ENCODE measurements around the gene CHCHD6. TPM values are rescaled to one million over a fixed set of nuclear protein-coding genes. Genes with fewer than 3 reads are reported as not detected.
A peak's percentile ranks its signal among the peaks of the same experiment; 100 is the strongest.

Gene CHCHD6
- total RNA-seq, 1 experiment from 2014 or later, result 32.3 TPM

GRCh38 chr3:126959136-126959920 lies 255.3 kb downstream of the CHCHD6 start:
- in situ Hi-C loops (cut with HindIII; ENCODE audit: low sequenced_read_pairs), result no loop called here

GRCh38 chr3:126959921-126960603 lies 256.0 kb downstream of the CHCHD6 start:
- in situ Hi-C loops (cut with HindIII; ENCODE audit: low sequenced_read_pairs), result no loop called here
- DNase-seq (ENCODE audit: low spot score), result no peak

More at GRCh38 chr3:126959136-126959920, 255.3 kb downstream of the CHCHD6 start:
- no peak for DNase-seq (ENCODE audit: low spot score)

GRCh38 chr3:126960604-126960995 lies 256.6 kb downstream of the CHCHD6 start:
- DNase-seq (ENCODE audit: low spot score), result peak; percentile 50
- in situ Hi-C loops (cut with HindIII; ENCODE audit: low sequenced_read_pairs), result no loop called here

GRCh38 chr3:126961191-126961790 lies 257.3 kb downstream of the CHCHD6 start:
- in situ Hi-C loops (cut with HindIII; ENCODE audit: low sequenced_read_pairs), result no loop called here
- peak; percentile 25 for DNase-seq (ENCODE audit: low spot score)

DNA sequence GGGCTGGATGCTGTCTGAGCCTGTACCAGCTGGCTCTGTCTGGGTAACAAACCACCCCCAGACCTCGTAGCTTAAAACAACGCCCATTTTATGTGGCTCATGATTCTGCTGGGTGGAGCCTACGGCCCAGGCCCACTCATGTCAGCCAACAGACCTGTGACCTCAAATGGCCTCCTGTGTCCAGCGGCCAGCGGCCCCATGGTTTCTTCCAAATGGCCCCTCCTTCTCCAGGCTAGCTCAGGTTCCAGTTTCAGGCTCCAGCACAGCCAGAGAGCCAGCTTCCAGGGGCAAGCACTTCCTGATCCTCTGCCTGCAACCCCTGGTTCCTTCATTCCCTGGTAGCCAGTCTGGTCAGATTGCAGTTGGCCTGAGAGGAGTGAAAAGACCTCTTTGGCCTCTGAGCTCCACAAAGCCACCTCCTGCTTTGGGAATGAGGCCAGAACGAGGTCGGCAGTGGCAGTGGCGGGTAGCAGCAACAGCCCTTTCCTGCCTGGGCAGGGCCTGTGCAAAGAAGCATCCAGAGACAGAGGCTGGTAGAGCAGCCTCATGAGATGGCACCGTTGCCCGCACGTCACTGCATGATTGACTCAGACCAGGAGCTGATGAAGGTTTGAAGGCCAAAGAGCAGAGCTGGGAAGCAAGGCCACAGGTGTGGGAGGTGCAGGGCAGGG lies 257.9 kb downstream of the CHCHD6 start:
- in situ Hi-C loops (cut with HindIII; ENCODE audit: low sequenced_read_pairs), result no loop called here

GRCh38 chr3:126962756-126963155 lies 258.7 kb downstream of the CHCHD6 start:
- no peak for DNase-seq (ENCODE audit: low spot score)
- in situ Hi-C loops (cut with HindIII; ENCODE audit: low sequenced_read_pairs), result no loop called here

More for the DNA sequence above, 257.9 kb downstream of the CHCHD6 start:
- DNase-seq (ENCODE audit: low spot score), result no peak

- in situ Hi-C loops (cut with HindIII; ENCODE audit: low sequenced_read_pairs), result no loop called here
- no peak for DNase-seq (ENCODE audit: low spot score)
Observed at GRCh38 chr3:126963261-126964190, 259.5 kb downstream of the CHCHD6 start.

DNA sequence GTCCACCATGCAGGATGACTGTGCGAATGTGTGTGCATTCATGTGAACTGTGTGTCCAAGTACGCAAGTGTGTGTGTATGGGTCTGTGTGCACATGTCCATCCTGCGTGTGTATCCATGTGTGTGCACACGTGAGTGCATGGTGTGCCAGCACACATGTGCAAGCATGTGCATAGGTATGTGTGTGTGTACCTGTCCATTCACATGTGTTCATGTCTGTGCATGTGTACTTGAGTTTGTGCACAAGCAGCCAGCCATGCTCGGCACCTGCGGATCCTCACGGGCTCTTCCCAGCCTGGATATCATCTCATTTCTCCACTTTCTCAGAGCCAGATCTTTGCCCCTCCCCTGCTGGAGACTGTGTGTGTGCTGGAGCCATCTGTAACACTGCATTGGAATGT lies 260.2 kb downstream of the CHCHD6 start:
- in situ Hi-C loops (cut with HindIII; ENCODE audit: low sequenced_read_pairs), result no loop called here

GRCh38 chr3:126964950-126965349 lies 260.9 kb downstream of the CHCHD6 start:
- in situ Hi-C loops (cut with HindIII; ENCODE audit: low sequenced_read_pairs), result no loop called here

More for the DNA sequence above, 260.2 kb downstream of the CHCHD6 start:
- no peak for DNase-seq (ENCODE audit: low spot score)

GRCh38 chr3:126965526-126966080 lies 261.6 kb downstream of the CHCHD6 start:
- DNase-seq (ENCODE audit: low spot score), result no peak
- in situ Hi-C loops (cut with HindIII; ENCODE audit: low sequenced_read_pairs), result no loop called here

More at GRCh38 chr3:126964950-126965349, 260.9 kb downstream of the CHCHD6 start:
- DNase-seq (ENCODE audit: low spot score), result no peak

GRCh38 chr3:126967386-126967785 lies 263.3 kb downstream of the CHCHD6 start:
- DNase-seq (ENCODE audit: low spot score), result no peak
- in situ Hi-C loops (cut with HindIII; ENCODE audit: low sequenced_read_pairs), result no loop called here

DNA sequence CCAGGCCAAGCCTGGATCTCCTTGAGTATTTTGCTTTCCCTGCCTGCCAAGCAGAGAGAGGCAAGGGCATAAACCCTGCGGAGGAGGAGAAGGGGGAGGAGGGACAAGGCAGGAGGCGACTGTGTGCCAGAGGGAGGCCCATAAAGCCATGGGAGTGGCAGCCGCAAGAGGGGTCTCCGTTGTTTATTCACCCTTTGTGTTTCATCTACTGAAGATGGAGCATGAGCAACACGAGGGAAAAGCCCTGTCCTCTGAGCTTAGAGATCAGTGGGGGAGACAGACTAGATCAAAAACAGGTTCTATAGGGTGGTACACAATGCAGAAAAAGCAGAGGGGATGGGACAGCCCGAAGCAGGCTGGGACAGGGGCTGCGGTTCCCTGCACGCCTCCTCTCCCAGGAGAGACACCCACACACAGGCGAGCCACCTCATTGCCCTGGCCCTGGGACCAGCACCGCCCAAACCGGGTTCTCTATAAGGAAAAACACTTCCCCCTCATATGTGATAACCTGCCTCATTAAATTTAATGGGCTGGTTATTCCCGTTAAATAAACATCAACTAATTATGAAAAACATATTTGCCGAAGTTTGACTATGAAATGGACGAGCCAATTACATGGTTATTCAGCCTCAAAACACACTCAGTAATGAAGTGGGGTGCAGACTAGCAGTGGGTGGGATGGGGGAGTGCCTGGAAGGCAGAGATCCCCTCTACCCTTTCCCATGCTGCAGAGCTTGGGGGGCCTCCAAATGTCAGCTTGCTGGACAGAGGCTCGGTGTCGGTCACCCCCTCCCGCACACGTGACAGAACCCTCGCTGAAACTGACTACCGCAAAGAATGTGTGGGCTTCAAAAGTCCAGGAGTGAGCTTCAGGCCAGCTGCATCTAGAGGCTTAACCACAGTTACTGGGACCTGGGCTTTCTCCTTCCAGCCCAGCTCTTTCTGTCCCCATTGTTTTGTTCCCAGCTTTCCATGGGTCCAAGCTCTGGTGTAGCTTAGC lies 264.7 kb downstream of the CHCHD6 start:
- in situ Hi-C loops (cut with HindIII; ENCODE audit: low sequenced_read_pairs), result no loop called here

GRCh38 chr3:126969586-126969985 lies 265.5 kb downstream of the CHCHD6 start:
- no peak for DNase-seq (ENCODE audit: low spot score)
- in situ Hi-C loops (cut with HindIII; ENCODE audit: low sequenced_read_pairs), result no loop called here

More for the DNA sequence above, 264.7 kb downstream of the CHCHD6 start:
- DNase-seq (ENCODE audit: low spot score), result no peak

DNA sequence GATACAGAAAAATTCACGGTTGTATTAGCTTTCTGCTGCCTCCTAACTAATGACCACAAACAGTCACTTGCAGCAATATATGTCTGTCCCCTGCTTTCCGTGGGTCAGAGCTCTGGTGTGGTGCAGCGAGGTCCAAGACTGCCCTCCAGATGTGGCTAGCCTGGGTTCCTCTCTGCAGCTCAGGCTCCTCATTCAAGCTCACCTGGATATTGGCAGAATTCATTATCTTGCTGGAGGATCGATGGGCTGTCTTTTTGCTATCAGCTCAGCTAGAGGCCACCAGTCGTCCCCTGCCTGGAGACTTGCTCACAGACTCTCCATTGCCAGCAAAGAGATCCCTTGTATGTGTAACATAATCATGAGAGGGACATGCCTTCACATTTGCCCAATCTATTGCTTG lies 266.1 kb downstream of the CHCHD6 start:
- DNase-seq (ENCODE audit: low spot score), result no peak
- in situ Hi-C loops (cut with HindIII; ENCODE audit: low sequenced_read_pairs), result no loop called here

DNA sequence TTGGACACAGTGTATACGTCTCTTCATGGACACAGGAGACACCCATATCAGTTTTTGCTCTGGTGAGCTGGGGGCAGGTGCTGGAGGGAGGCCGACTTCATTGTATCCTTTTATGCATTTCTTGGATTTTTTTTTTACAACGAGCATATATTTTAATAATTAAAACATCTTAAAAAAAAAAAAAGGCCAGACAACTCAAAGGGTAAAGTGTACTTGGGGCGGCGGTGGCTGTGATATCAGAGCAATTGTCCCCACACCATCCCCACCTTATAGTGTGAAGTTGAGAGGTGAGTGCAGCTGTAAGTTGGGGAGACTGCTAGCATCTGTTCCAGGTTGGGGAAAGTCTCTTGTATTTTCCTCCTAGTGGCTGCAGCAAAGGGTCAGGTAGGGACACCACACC lies 266.9 kb downstream of the CHCHD6 start:
- in situ Hi-C loops (cut with HindIII; ENCODE audit: low sequenced_read_pairs), result no loop called here
- DNase-seq (ENCODE audit: low spot score), result no peak

DNA sequence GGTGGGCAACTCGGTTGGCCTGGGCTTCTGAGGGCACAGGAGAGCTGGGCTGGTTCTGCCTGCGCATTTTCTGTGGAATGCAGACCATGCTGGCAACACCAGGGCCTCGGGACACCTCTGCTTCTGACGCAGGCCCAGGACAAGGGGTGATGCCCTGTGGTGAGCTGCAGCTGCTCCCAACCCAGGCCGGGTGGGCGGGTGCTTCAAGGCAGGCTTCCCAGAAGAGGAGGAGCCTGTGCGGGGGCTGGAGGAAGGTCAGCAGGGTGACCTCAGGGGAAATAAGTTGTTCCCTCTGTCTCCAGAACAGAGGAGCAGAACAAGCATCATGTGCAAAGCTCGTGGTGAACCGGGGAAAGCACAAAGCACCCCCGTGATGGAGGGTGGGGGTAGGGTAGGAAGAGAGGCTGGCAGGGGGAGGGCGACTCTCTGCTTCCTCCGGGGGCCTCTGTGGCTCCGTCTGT lies 267.9 kb downstream of the CHCHD6 start:
- DNase-seq (ENCODE audit: low spot score), result no peak
- in situ Hi-C loops (cut with HindIII; ENCODE audit: low sequenced_read_pairs), result no loop called here

GRCh38 chr3:126972866-126973265 lies 268.8 kb downstream of the CHCHD6 start:
- DNase-seq (ENCODE audit: low spot score), result no peak
- in situ Hi-C loops (cut with HindIII; ENCODE audit: low sequenced_read_pairs), result no loop called here
